ES-I3 (cell line): ENCODE measurements around the gene UST.

Source experiments
- H3K36me3 ChIP-seq: 2 replicates; pipeline ENCODE4 v1.6.1; 2013; ENCODE audit warnings: mild to moderate bottlenecking, low read length, control low read depth, moderate library complexity; ENCODE audit not compliant: insufficient read depth
- H3K4me1 ChIP-seq: 2 replicates; pipeline ENCODE4 v1.6.1; 2013; ENCODE audit warnings: mild to moderate bottlenecking, control low read depth, low read length; ENCODE audit not compliant: insufficient read depth
- H3K9ac ChIP-seq: 2 replicates; pipeline ENCODE4 v1.6.1; 2013; ENCODE audit warnings: low read depth, mild to moderate bottlenecking, low read length, moderate library complexity
- H3K9me3 ChIP-seq: 2 replicates; pipeline ENCODE4 v1.6.1; 2013; ENCODE audit warnings: mild to moderate bottlenecking, low read length, moderate library complexity; ENCODE audit not compliant: control insufficient read depth, insufficient read depth

UST gene

GRCh38 chr6:149081281-149081680, 334.5 kb downstream of the UST start:
- Histone ChIP-seq H3K36me3 (no peaks in the 10 kb centered on the region; the same call in 1 of the 2 replicates), H3K9me3 (no peaks in the 10 kb centered on the region), H3K4me1 (0 out of 2 replicates have a peak, but pooled peaks cover 5% of the 10 kb centered on the region), H3K9ac (no peak overlapping the region)

- Histone ChIP-seq H3K36me3 (no peaks in the 10 kb centered on the region), H3K4me1 (0 out of 2 replicates have a peak, but pooled peaks cover 5% of the 10 kb centered on the region), H3K9ac (no peak overlapping the region), H3K9me3 (no peaks in the 10 kb centered on the region)
Observed at GRCh38 chr6:149082320-149082719, 335.5 kb downstream of the UST start.

- H3K36me3 ChIP-seq, result no peaks in the 10 kb centered on the region
- 0 out of 2 replicates have a peak, but pooled peaks cover 5% of the 10 kb centered on the region for H3K4me1 ChIP-seq
- no peak overlapping the region for H3K9ac ChIP-seq
- H3K9me3 ChIP-seq, result no peaks in the 10 kb centered on the region
Observed at GRCh38 chr6:149084026-149084425, 337.2 kb downstream of the UST start.

DNA sequence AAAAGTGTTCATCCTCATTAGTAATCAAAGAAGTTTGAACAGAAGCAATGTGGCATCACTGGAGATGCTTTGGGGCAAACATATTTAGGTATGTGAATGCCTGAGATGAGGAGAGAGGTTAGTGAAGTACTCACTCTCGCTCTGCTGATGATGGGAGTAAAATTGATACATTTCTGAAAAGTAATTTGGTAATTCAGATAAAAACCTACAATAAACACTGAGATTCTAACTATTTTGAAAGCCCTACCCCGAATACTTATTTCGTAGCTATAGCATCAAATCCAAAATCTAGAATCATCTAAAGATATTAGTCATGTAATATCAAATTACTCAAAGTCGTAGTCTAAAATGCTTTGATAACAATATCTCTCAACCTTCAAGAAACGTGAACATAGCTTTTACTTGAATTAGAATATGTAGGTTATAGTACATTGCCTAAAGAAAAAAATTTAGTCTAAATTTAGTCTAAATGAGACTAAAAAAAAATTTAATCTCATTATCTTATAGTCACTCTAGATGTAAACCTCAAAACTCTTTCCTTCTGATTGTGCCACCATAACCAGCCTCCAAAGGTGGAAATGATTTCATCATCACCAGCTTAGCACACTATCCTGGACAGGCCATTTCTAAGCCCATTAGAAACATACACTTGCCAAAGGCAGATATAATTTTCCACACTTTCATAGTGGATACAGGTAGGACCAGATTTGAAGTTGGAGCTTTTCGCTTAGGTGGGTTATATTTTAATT, 338.2 kb downstream of the UST start:
- H3K4me1 ChIP-seq, result 0 out of 2 replicates have a peak, but pooled peaks cover 2% of the 10 kb centered on the region
- no peaks in the 10 kb centered on the region for H3K9me3 ChIP-seq
- H3K9ac ChIP-seq, result no peak overlapping the region
- H3K36me3 ChIP-seq, result no peaks in the 10 kb centered on the region

- no peaks in the 10 kb centered on the region for H3K9me3 ChIP-seq
- no peak overlapping the region for H3K9ac ChIP-seq
- H3K4me1 ChIP-seq, result no peaks in the 10 kb centered on the region
- H3K36me3 ChIP-seq, result no peaks in the 10 kb centered on the region
Observed at GRCh38 chr6:149085557-149085938, 338.7 kb downstream of the UST start.

DNA sequence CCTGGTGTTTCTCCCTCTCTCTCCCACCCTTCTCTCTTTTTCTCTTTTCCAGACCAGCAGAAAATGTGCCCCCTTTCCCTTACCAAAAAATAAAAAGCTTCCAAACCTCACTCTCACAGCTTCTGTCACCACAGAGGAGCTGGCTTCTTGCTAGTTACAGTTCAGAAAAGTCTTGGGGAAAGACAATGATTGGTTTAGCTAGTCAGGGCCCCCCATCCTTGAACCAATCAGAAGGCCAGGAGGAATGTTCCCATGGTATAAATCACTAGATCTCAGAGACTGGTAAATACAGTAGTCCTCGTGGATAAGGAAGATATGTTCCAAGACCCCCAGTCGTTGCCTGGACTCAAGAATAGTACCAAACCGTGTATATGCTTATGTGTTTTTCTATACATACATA, 339.5 kb downstream of the UST start:
- H3K36me3 ChIP-seq, result no peaks in the 10 kb centered on the region
- no peaks in the 10 kb centered on the region for H3K4me1 ChIP-seq
- no peak overlapping the region for H3K9ac ChIP-seq
- no peaks in the 10 kb centered on the region for H3K9me3 ChIP-seq

DNA sequence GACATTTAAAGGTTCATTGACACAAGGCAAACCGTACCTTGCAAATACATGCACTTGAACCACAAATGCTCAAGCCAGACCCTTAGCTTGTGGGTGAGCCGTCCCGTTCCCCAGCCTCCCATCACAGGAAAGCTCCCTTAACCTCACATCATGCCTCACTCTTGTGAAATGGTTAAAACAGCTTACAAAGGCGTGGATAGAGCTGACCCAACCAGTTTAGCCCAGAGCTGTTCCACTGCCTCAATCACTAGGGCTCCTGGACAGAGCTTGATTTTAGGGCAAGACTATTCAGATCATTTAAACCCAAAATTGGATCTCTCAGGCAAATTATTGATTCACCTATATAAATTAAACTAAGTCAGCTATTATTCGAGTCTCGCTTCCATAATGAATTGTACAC, 341.1 kb downstream of the UST start:
- Histone ChIP-seq H3K36me3 (no peaks in the 10 kb centered on the region), H3K9me3 (no peaks in the 10 kb centered on the region), H3K4me1 (no peaks in the 10 kb centered on the region), H3K9ac (no peak overlapping the region)

DNA sequence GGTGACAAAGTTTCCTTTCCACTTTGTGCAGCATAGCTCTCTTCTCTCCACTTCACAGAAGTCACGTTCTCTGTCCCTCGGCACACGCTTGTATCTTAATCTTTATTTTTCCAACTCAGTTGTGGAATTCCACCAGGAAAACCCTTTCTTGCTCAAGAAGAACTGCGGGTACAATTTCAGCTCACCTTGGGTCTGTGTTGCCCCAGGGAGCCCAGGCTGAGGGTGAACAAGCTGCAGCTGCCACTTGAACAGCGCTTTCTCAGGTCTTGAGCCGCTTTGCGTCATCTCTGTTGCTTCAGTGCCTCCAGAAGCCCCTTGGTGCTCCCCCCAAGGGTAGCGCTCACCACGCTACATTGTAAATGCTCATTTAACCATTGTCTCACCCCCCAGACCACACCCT, 341.5 kb downstream of the UST start:
- Histone ChIP-seq H3K4me1 (no peaks in the 10 kb centered on the region), H3K36me3 (no peaks in the 10 kb centered on the region), H3K9ac (no peak overlapping the region), H3K9me3 (no peaks in the 10 kb centered on the region)

- Histone ChIP-seq H3K9ac (no peak overlapping the region), H3K4me1 (peaks cover 7% of the 10 kb centered on the region; the same call in 1 of the 2 replicates), H3K36me3 (no peaks in the 10 kb centered on the region), H3K9me3 (no peaks in the 10 kb centered on the region)
Observed at GRCh38 chr6:149089510-149089909, 342.7 kb downstream of the UST start.

DNA sequence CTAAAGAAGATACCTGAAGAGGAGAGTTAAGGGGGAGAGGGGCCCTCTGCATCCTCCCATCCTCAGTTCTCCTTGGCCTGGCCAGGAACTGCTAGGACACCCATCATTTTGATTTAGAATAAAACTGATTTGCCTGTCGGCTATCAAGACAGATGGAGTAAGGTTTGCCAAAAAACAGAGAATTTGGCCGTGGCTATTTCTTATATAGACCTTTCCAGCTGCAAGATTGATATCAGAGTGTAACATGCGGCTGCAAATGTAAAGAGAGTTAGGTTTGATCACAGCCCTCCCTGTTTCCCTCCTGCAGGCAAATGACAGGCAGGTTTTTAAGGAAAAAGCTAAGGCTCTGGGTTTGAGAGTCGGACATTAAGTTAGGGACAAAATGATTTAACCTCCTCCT, 344.1 kb downstream of the UST start:
- Histone ChIP-seq H3K4me1 (peaks cover 12% of the 10 kb centered on the region; the same call in 1 of the 2 replicates), H3K36me3 (no peaks in the 10 kb centered on the region), H3K9me3 (no peaks in the 10 kb centered on the region), H3K9ac (no peak overlapping the region)

GRCh38 chr6:149093643-149094042, 346.8 kb downstream of the UST start:
- no peak overlapping the region for H3K9ac ChIP-seq
- H3K36me3 ChIP-seq, result no peaks in the 10 kb centered on the region
- H3K9me3 ChIP-seq, result no peaks in the 10 kb centered on the region
- H3K4me1 ChIP-seq, result peaks cover 12% of the 10 kb centered on the region; the same call in 1 of the 2 replicates

DNA sequence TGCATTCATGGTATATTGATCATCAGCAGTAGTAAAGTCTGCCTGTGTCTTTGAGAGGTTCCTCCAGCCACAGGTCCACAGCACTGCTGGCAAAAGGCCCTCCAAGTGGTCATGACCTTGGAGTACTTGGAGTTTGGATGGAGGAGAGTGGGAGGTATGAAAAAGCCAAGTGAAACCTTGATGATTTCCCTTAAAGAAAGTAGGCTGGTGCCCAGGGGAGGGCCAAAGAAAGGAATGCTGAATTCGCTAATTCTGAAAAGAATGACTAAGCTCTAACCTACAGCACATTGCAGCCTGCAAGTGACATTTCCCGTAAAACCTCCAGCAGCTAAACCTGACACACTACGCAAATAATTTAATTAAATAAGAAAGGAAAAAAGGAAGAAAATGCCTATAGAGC, 347.3 kb downstream of the UST start:
- no peaks in the 10 kb centered on the region for H3K9me3 ChIP-seq
- H3K4me1 ChIP-seq, result peaks cover 12% of the 10 kb centered on the region; the same call in 1 of the 2 replicates
- H3K36me3 ChIP-seq, result no peaks in the 10 kb centered on the region
- H3K9ac ChIP-seq, result no peak overlapping the region

- H3K36me3 ChIP-seq, result no peaks in the 10 kb centered on the region
Observed at GRCh38 chr6:149094934-149095351, 348.1 kb downstream of the UST start.

DNA sequence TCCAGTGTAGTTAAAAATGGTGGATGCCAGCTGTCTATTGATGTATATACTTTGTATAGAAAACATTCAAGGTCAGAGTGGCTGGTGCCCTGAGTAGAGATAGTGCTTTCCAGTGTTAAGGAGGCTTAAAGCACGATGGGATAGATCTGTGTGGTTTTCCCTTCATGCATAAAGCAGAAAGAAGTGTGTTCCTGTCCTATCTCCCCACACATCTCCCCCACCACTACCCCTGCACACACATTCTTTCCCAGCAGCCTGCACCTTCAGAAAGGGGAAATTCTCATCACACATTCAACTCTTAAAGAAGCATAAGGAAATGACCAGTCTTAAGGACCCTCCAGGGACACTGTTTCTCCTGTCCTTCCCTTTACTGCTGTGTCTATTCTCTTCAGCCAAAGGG, 349.0 kb downstream of the UST start:
- peaks cover 12% of the 10 kb centered on the region; the same call in 1 of the 2 replicates for H3K4me1 ChIP-seq

More at GRCh38 chr6:149094934-149095351, 348.1 kb downstream of the UST start:
- H3K9ac ChIP-seq, result no peak overlapping the region
- H3K9me3 ChIP-seq, result no peaks in the 10 kb centered on the region
- H3K4me1 ChIP-seq, result peaks cover 12% of the 10 kb centered on the region; the same call in 1 of the 2 replicates

GRCh38 chr6:149097794-149098193, 351.0 kb downstream of the UST start:
- H3K36me3 ChIP-seq, result no peaks in the 10 kb centered on the region
- peaks cover 12% of the 10 kb centered on the region; the same call in 1 of the 2 replicates for H3K4me1 ChIP-seq
- no peak overlapping the region for H3K9ac ChIP-seq
- no peaks in the 10 kb centered on the region; the same call in 1 of the 2 replicates for H3K9me3 ChIP-seq

More for the DNA sequence above, 349.0 kb downstream of the UST start:
- H3K36me3 ChIP-seq, result no peaks in the 10 kb centered on the region
- no peaks in the 10 kb centered on the region; the same call in 1 of the 2 replicates for H3K9me3 ChIP-seq
- no peak overlapping the region for H3K9ac ChIP-seq
